Cardiac muscle cell (in vitro differentiated cells and primary cell): ENCODE data around the gene CUL1. TPM values are rescaled to one million over a fixed set of nuclear protein-coding genes. Genes with fewer than 3 reads are reported as not detected.

Experiments
- DNase-seq, 2 donors: peaks; one replicate each; pipeline versions ENCODE4 v3.0.0 to v3.0.0-alpha.2; 2010 to 2017; ENCODE audit warnings: low read depth in 1 of 2, low spot score in 1 of 2
- H3K27ac ChIP-seq: fragments of 200-600 bp; sonication (generic); 2 replicates; pipeline ENCODE4 v1.5.1; 2016
- H3K27me3 ChIP-seq: fragments of 200-600 bp; sonication (generic); 2 replicates; pipeline ENCODE4 v1.6.0; 2016; ENCODE audit warnings: control low read depth
- H3K36me3 ChIP-seq: fragments of 200-600 bp; sonication (generic); 2 replicates; pipeline ENCODE4 v1.5.1; 2016; ENCODE audit warnings: control low read depth
- H3K4me1 ChIP-seq: fragments of 200-600 bp; sonication (generic); 2 replicates; pipeline ENCODE4 v1.8.1; 2017; ENCODE audit warnings: low read depth, mild to moderate bottlenecking, mixed run types
- H3K4me3 ChIP-seq: fragments of 200-600 bp; sonication (generic); 2 replicates; pipeline ENCODE4 v1.5.1; 2016; ENCODE audit warnings: mild to moderate bottlenecking
- H3K9me3 ChIP-seq: fragments of 200-600 bp; sonication (generic); 2 replicates; pipeline ENCODE4 v1.5.1; 2017; ENCODE audit warnings: low read depth, mild to moderate bottlenecking, control low read depth
- polyA plus RNA-seq: library from polyadenylated mRNA; unstranded; fragments of >200 nt; fragmentation: Nextera tagmentation; extraction: Ambion mirVana; gene quantifications from 2 replicates; pipeline ENCODE4 v1.2.1, GENCODE V29; 2016
- total RNA-seq: library from RNA; depleted of rRNA; stranded (reverse); fragments of >200 nt; gene quantifications from 2 replicates; pipeline ENCODE4 v1.2.3, GENCODE V29; 2016
- TF ChIP-seq, protein P1 (sequence below): IDR thresholded peaks from 2 replicates; pipeline ENCODE4 v1.5.1; 2012; ENCODE audit warnings: low read depth, mild to moderate bottlenecking, low read length

The CUL1 gene
- total and polyA plus RNA-seq, 2 experiments from 2014 or later = 58.8 to 71.6 TPM

DNA sequence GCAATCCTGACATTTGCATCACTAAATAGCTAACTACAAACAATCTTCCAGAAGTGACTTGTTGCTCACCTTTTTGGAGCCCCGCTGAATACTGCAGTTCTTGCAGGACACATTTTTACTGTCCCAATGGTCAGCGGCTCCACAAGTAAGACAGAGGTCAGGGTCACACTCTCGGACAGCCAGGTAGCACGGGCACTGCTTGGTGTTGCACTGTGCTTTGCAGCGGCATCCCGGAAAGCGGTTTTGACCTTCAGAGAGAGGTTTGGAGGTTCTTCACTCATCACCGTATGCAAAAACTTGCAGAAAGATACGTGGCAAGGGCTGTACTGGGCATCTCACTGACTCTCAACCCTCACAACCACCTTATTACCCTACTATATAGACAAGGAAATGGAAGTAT is 115.2 kb downstream of the CUL1 start:
- no peaks in the 10 kb centered on the region for H3K27me3 ChIP-seq
- no peaks in the 10 kb centered on the region for H3K9me3 ChIP-seq
- no peak for DNase-seq
- H3K27ac ChIP-seq = no peak overlapping the region
- H3K4me3 ChIP-seq = no peak overlapping the region
- no peaks in the 10 kb centered on the region for H3K4me1 ChIP-seq
- TF ChIP-seq, protein P1, sequence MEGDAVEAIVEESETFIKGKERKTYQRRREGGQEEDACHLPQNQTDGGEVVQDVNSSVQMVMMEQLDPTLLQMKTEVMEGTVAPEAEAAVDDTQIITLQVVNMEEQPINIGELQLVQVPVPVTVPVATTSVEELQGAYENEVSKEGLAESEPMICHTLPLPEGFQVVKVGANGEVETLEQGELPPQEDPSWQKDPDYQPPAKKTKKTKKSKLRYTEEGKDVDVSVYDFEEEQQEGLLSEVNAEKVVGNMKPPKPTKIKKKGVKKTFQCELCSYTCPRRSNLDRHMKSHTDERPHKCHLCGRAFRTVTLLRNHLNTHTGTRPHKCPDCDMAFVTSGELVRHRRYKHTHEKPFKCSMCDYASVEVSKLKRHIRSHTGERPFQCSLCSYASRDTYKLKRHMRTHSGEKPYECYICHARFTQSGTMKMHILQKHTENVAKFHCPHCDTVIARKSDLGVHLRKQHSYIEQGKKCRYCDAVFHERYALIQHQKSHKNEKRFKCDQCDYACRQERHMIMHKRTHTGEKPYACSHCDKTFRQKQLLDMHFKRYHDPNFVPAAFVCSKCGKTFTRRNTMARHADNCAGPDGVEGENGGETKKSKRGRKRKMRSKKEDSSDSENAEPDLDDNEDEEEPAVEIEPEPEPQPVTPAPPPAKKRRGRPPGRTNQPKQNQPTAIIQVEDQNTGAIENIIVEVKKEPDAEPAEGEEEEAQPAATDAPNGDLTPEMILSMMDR = no peak
- peaks cover 45% of the 10 kb centered on the region for H3K36me3 ChIP-seq

DNA sequence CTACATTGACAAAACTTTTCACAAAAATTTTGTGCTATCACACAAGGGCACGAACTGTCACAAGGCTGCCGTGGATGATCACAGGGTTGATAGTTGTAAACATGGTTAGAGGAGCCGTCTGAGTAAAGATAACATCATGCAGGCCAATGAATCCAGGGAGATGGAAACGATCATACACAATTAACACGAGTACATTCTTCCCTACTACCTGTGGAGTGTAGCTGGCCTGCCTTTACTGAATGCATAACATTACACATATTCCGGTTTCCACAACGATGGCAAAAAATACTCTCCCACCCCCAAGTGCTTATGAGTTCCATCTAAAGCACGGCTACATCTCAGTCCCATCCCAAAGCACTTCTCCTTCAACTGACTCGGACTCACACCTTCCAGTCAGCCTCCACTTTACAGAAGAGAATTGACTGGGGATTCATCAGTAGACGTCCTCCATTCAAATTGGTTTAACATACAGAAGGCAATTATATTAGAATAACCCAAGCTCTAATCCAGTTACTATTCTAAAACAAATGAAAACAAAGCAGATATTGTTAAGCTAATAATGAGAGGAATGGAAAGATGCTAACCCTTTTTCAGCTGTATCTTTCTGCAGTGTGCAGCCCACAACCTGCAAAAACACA is 116.3 kb downstream of the CUL1 start:
- no peaks in the 10 kb centered on the region for H3K4me1 ChIP-seq
- no peak overlapping the region for H3K27ac ChIP-seq
- no peaks in the 10 kb centered on the region for H3K27me3 ChIP-seq
- H3K4me3 ChIP-seq = no peak overlapping the region
- H3K9me3 ChIP-seq = no peaks in the 10 kb centered on the region
- peaks cover 45% of the 10 kb centered on the region for H3K36me3 ChIP-seq
- TF ChIP-seq, protein P1 = no peak
- no peak for DNase-seq

DNA sequence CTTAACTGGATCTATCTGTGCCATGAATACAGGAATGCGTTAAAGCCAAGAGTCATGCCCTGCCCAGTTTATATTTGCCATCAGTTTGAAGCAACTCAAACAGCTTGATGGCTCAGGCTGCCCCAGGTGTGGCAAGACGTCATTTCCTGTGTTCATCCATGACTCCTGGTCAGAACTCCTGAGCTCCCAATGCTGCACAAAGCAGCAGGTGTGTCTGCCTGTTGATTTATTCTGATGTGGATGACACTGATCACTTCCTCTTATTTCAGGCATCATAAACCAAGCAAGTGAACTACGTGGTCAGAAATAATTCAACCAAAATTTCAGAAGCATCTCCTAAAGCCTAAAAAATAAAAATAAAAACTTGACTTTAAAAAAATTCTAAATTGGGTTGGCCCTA is 116.9 kb downstream of the CUL1 start:
- Histone ChIP-seq H3K9me3 (no peaks in the 10 kb centered on the region), H3K36me3 (peaks cover 45% of the 10 kb centered on the region), H3K4me3 (no peak overlapping the region), H3K4me1 (peaks cover 4% of the 10 kb centered on the region), H3K27ac (no peak overlapping the region), H3K27me3 (no peaks in the 10 kb centered on the region)
- no peak for DNase-seq
- TF ChIP-seq, protein P1 = no peak

DNA sequence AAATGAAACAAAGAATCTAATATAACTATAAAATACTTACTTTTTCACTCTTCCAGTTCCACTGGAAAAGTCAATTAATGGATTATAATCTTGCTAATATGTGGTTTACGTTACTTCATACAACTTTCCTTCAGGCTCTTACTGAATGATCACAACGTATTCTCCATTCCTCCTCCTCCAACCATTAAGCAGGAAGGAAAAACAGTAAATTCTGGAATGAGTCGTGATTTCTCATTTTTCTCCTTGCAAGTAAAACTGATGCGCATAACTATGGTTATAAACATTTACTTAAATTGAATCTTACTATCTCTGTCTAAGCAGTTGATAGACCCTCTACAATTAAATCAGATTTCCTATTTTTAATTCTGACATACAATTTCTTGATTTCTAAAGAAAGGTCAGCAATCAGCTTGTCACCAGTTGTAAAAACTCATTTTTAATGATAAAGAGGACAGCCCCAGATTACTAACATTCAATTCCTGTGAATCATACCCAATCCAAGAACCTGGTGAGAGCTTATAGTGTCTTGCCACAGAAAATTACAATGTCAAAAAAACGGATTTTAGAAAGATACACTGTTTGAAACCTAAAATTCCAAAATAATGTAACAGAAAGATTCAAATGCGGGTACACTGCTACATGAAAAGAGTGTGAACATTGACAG is 121.1 kb downstream of the CUL1 start:
- no peaks in the 10 kb centered on the region for H3K27me3 ChIP-seq
- peak in 1 of 2 donors; percentile 41 for DNase-seq
- peaks cover 11% of the 10 kb centered on the region for H3K4me1 ChIP-seq
- no peaks in the 10 kb centered on the region for H3K9me3 ChIP-seq
- no peak overlapping the region for H3K27ac ChIP-seq
- TF ChIP-seq, protein P1 = no peak
- H3K4me3 ChIP-seq = no peak overlapping the region
- peaks cover 30% of the 10 kb centered on the region for H3K36me3 ChIP-seq

DNA sequence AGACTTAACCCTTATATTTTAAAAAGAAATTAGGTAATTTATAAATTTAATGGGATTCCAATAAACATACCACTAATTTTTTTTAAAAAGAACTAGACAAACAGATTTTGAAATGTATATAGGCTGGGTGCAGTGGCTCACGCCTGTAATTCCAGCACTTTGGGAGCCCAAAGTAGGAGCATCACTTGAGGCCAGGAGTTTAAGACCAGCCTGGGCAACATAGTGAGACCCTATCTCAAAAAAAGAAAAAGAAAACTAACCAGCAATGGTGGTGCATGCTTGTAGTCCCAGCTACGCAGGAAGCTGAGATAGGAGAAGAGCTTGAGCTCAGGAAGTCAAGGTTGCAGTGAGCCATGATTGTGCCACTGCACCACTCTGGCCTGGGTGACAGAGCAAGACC is 122.7 kb downstream of the CUL1 start:
- no peaks in the 10 kb centered on the region for H3K9me3 ChIP-seq
- TF ChIP-seq, protein P1 = no peak
- H3K27me3 ChIP-seq = no peaks in the 10 kb centered on the region
- H3K36me3 ChIP-seq = peaks cover 29% of the 10 kb centered on the region
- no peak for DNase-seq
- peaks cover 11% of the 10 kb centered on the region for H3K4me1 ChIP-seq
- no peak overlapping the region for H3K27ac ChIP-seq
- H3K4me3 ChIP-seq = no peak overlapping the region
